HepG2 (cell line): Measurements from ENCODE around the gene SEMA3B. TPM values are rescaled to one million over a fixed set of nuclear protein-coding genes. Genes with fewer than 3 reads are reported as not detected.

Experiments used
- AHDC1 ChIP-seq: sonication (generic); formaldehyde crosslinking; IDR thresholded peaks from 2 replicates; pipeline ENCODE4 v1.5.1; 2020; ENCODE audit warnings: mild to moderate bottlenecking, missing genetic modification reagents, borderline replicate concordance
- GATA4 ChIP-seq: sonication (generic); IDR thresholded peaks from 2 replicates; pipeline ENCODE4 v1.6.1; 2016; ENCODE audit warnings: antibody characterized with exemption, low read depth, borderline replicate concordance
- HNRNPLL ChIP-seq: fragments of 200-400 bp; formaldehyde crosslinking; IDR thresholded peaks from 2 replicates; pipeline ENCODE4 v1.6.1; 2017; ENCODE audit warnings: mild to moderate bottlenecking, low read depth, low read length; ENCODE audit not compliant: poor library complexity, severe bottlenecking
- MXD1 ChIP-seq: sonication (generic); formaldehyde crosslinking; IDR thresholded peaks from 2 replicates; pipeline ENCODE4 v1.4.0; 2020; ENCODE audit warnings: mild to moderate bottlenecking, missing genetic modification reagents
- PRDM4 ChIP-seq: sonication (generic); formaldehyde crosslinking; IDR thresholded peaks from 2 replicates; pipeline ENCODE4 v1.9.0; 2021; ENCODE audit warnings: missing genetic modification reagents, borderline replicate concordance
- RARA ChIP-seq: IDR thresholded peaks from 2 replicates; pipeline ENCODE4 v1.6.1; 2016; ENCODE audit warnings: missing genetic modification reagents, missing compliant biosample characterization
- REPIN1 ChIP-seq: sonication (generic); formaldehyde crosslinking; IDR thresholded peaks from 2 replicates; pipeline ENCODE4 v1.8.0; 2022; ENCODE audit warnings: missing genetic modification reagents, low read depth, mild to moderate bottlenecking, borderline replicate concordance
- SKI ChIP-seq: fragments of 450-650 bp; IDR thresholded peaks from one replicate; pipeline ENCODE4 v1.6.1; 2018; ENCODE audit warnings: mild to moderate bottlenecking; ENCODE audit not compliant: partially characterized antibody
- SMAD1 ChIP-seq: sonication (generic); formaldehyde crosslinking; IDR thresholded peaks from 2 replicates; pipeline ENCODE4 v1.4.0; 2020; ENCODE audit warnings: missing genetic modification reagents, low read depth, mild to moderate bottlenecking, borderline replicate concordance
- ZBTB49 ChIP-seq: sonication (generic); formaldehyde crosslinking; IDR thresholded peaks from 2 replicates; pipeline ENCODE4 v1.4.0; 2020; ENCODE audit warnings: missing genetic modification reagents, borderline replicate concordance
- ZKSCAN5 ChIP-seq: sonication (generic); formaldehyde crosslinking; IDR thresholded peaks from 2 replicates; pipeline ENCODE4 v1.5.1; 2020; ENCODE audit warnings: mild to moderate bottlenecking, missing genetic modification reagents
- ZNF281 ChIP-seq: sonication (generic); formaldehyde crosslinking; IDR thresholded peaks from 2 replicates; pipeline ENCODE4 v1.4.0; 2020; ENCODE audit warnings: missing genetic modification reagents, borderline replicate concordance
- ZNF558 ChIP-seq: sonication (generic); formaldehyde crosslinking; IDR thresholded peaks from 2 replicates; pipeline ENCODE4 v1.9.0; 2022; ENCODE audit warnings: mild to moderate bottlenecking, missing genetic modification reagents, borderline replicate concordance
- ZSCAN29 ChIP-seq: sonication (generic); formaldehyde crosslinking; conservative IDR thresholded peaks from 2 replicates; pipeline ENCODE4 v1.4.0; 2020; ENCODE audit warnings: mild to moderate bottlenecking, missing genetic modification reagents
- polyA plus RNA-seq, 8 experiments: library from polyadenylated mRNA; depleted of rRNA in 3 of 8; stranded (reverse) in 7 of 8; unstranded in 1 of 8; fragments of >200 nt; fragmentation: Illumina TruSeq in 4 of 8; extraction: Trizol in 4 of 8; gene quantifications; 2 replicates each; pipeline versions ENCODE4 v1.2.1 to v1.2.3, GENCODE V29; 2011 to 2016; ENCODE audit warnings: low read depth in 4 of 8, missing spikeins in 1 of 8, mixed read lengths in 1 of 8; ENCODE audit not compliant: insufficient read depth in 1 of 8
- total RNA-seq, 5 experiments: library from RNA; depleted of rRNA; stranded (reverse); fragments of >200 nt; fragmentation: Illumina TruSeq; extraction: Trizol; gene quantifications; 2 replicates each; pipeline ENCODE4 v1.2.3, GENCODE V29; 2016; ENCODE audit warnings: low read depth in 1 of 5

Gene SEMA3B
- total and polyA plus RNA-seq, 2 of the 13 experiments (the other 11 are each of a cell fraction or from before 2014, with no cell fraction given), result 93.2 to 158 TPM

GRCh38 chr3:50271314-50271936, 2.5 kb downstream of the SEMA3B start (continued):
- TF ChIP-seq ZBTB49 (CRISPR knock-in tag) (no peak), SKI (peak; percentile 83), REPIN1 (0 out of 2 replicates have a peak, but pooled peaks have one; percentile 51), HNRNPLL (no peak), AHDC1 (CRISPR knock-in tag) (no peak), GATA4 (peak; percentile 71; the same call in 1 of the 2 replicates), RARA (CRISPR knock-in tag) (peak; percentile 91), MXD1 (CRISPR knock-in tag) (no peak), SMAD1 (0 out of 2 replicates have a peak, but pooled peaks have one; percentile 15), ZSCAN29 (no peak), PRDM4 (CRISPR knock-in tag) (no peak), ZNF281 (CRISPR knock-in tag) (peak; percentile 79; the same call in 1 of the 2 replicates), ZNF558 (CRISPR knock-in tag) (no peak), ZKSCAN5 (CRISPR knock-in tag) (no peak)
